ENCODE results near the gene ZNF285.
"Not testable (repeated sequence)": the region's sequence is repeated elsewhere in the genome, so short reads cannot be mapped to it uniquely, and the experiment has no call there.

The ZNF285 gene

DNA sequence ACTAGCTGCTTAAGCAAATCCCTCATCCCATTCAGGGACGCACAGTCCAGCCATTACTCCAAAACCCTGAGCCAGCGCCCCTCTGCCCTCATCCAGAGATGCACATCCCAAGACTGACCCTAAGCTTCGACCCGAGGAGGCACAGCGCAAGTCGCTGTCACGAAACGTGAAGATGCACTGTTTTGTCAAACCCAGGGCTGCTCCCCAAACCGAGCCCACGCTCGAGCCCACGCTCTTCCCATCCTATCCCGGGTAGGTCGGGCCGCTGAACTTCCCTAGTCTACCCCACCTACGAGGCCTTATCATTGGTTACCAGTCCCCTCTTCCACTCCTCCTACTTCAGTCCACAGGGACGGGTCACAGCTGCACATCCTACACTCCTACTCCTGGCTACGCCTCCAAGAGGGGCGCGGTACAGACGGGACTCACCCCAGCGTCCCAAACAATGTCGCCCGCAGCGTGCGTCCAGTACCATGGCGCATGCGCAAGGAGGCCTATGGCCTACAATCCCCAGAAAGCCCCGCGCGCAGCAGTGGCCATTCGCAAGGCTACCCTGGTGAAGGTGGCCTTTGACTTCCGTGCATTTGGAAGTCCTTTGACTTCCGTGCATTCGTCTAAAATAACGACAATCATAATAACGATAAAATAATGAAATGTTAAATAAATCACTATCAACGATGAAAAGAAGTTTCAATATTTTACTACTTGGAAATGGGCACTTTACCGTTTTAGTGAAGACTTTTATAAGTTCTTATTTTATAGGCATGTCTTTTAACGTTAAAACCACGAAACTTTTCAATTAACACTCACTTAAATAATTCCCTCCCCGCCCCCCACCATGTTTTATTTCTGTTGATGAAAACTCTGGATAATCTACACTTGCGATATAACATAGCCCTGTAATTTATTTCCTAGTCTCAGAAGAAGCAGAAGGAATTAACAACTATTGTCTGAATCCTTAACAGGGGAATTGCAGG lies at the start of gene ZNF285:
Gene ZNF285 (minus strand): TSS at position 470 of the 977 bp plus-strand sequence. CDS start 4,395 bp downstream, outside the sequence.
- Mint-ChIP-seq H3K27ac (peak within 1 kb of the TSS; percentile 79), H3K4me3 (peak within 1 kb of the TSS; percentile 91), H3K36me3 (peaks cover 26% of the 10 kb centered on the region), H3K4me1 (peaks cover 13% of the 10 kb centered on the region), H3K9me3 (peaks cover 16% of the 10 kb centered on the region), H3K27me3 (peaks cover 2% of the 10 kb centered on the region)

GRCh38 chr19:44447916-44448674 lies 46.7 kb upstream of the ZNF285 start, which contains the start of gene ZNF229:
ZNF229 (minus strand) TSS chr19:44448472; CDS start chr19:44442847, 5,625 bp downstream.
- Mint-ChIP-seq H3K4me1 (peaks cover 11% of the 10 kb centered on the region), H3K9me3 (peaks cover 57% of the 10 kb centered on the region), H3K36me3 (peaks cover 61% of the 10 kb centered on the region)

DNA sequence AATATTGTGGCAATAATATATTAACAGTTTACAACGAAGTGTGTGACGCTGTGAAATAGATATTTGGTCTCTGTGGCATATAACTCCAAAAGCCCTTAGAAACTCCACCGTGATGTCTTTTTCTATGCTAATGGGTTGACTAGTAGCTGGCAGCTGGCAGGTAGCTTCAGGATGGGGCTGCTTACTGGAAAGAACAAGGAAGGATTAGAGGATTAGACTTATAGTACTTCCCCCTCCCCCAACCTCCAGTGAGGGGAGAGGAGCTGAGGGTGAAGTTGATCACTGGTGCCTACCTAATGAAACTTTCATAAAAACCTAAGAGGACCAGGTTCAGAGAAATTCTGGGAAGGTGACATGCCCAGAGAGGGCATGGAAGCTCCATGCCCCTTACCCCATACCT lies 37.0 kb upstream of the ZNF285 start:
- Mint-ChIP-seq H3K4me1 (no peaks in the 10 kb centered on the region), H3K36me3 (peaks cover 38% of the 10 kb centered on the region)

More at GRCh38 chr19:44447916-44448674, 46.7 kb upstream of the ZNF285 start, which contains the start of gene ZNF229:
- Mint-ChIP-seq H3K27ac (peak within 1 kb of the TSS; percentile 17), H3K27me3 (peaks cover 7% of the 10 kb centered on the region), H3K4me3 (peak within 1 kb of the TSS; percentile 93)

GRCh38 chr19:44435441-44435840 lies 34.0 kb upstream of the ZNF285 start:
- H3K27me3 Mint-ChIP-seq, result no peaks in the 10 kb centered on the region
- peaks cover 39% of the 10 kb centered on the region for H3K36me3 Mint-ChIP-seq

More for the DNA sequence above, 37.0 kb upstream of the ZNF285 start:
- H3K27ac Mint-ChIP-seq, result no peak overlapping the region
- H3K27me3 Mint-ChIP-seq, result no peaks in the 10 kb centered on the region
- H3K4me3 Mint-ChIP-seq, result no peak overlapping the region
- H3K9me3 Mint-ChIP-seq, result peaks cover 37% of the 10 kb centered on the region

GRCh38 chr19:44430956-44431355 lies 29.5 kb upstream of the ZNF285 start:
- H3K36me3 Mint-ChIP-seq, result peaks cover 44% of the 10 kb centered on the region
- no peak overlapping the region for H3K4me3 Mint-ChIP-seq
- no peaks in the 10 kb centered on the region for H3K27me3 Mint-ChIP-seq
- H3K4me1 Mint-ChIP-seq, result no peaks in the 10 kb centered on the region
- no peak overlapping the region for H3K27ac Mint-ChIP-seq
- peaks cover 47% of the 10 kb centered on the region for H3K9me3 Mint-ChIP-seq

More at GRCh38 chr19:44435441-44435840, 34.0 kb upstream of the ZNF285 start:
- H3K9me3 Mint-ChIP-seq, result peaks cover 37% of the 10 kb centered on the region
- no peak overlapping the region for H3K4me3 Mint-ChIP-seq
- no peak overlapping the region for H3K27ac Mint-ChIP-seq
- no peaks in the 10 kb centered on the region for H3K4me1 Mint-ChIP-seq

DNA sequence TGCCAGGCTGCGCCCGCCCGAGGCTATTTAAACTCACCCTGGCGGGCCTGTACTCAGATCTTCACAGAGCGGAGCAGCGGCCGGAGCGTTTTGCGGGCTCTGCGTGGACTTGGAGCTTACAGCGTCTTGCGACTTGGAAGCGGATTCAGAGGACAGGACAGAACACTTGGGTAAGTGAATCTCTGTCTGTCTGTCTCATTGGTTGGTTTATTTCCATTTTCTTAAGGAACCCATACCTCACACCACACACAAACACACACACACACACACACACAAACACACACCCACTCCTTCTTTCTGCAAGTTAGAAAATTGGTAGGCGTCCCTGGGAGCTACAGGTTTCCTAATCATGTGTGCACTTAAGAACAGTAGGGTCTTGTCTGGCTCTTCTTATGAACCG lies 14.1 kb upstream of the ZNF285 start:
- Mint-ChIP-seq H3K9me3 (peaks cover 28% of the 10 kb centered on the region), H3K36me3 (peaks cover 12% of the 10 kb centered on the region)
- not testable (repeated sequence) for H3K4me1 Mint-ChIP-seq, H3K4me3 Mint-ChIP-seq, H3K27me3 Mint-ChIP-seq, H3K27ac Mint-ChIP-seq

- Mint-ChIP-seq H3K36me3 (peaks cover 59% of the 10 kb centered on the region), H3K9me3 (peaks cover 48% of the 10 kb centered on the region)
- H3K27me3 Mint-ChIP-seq, H3K4me3 Mint-ChIP-seq, H3K27ac Mint-ChIP-seq, H3K4me1 Mint-ChIP-seq: not testable (repeated sequence)
Observed at GRCh38 chr19:44389268-44389667, 12.1 kb downstream of the ZNF285 start.

DNA sequence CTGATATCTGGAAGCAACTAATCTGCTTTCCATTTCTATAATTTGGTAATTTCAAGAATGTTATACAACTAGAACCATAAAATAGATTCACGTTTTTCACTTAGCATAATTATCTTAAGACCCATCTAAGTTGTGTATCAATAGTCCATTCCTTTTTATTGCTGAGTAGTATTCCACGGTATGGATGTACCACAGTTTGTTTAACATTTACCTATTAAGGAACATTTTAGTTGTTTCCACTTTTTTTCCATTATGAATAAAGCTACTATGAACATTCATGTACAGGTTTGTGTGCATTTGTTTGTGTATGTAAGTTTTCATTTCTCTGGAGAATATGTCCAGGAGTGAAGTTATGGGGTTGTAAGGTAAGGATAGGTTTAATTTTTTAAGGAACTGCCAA lies 26.6 kb downstream of the ZNF285 start:
- Mint-ChIP-seq H3K27me3 (peaks cover 2% of the 10 kb centered on the region), H3K36me3 (peaks cover 10% of the 10 kb centered on the region), H3K4me3 (no peak overlapping the region), H3K27ac (no peak overlapping the region), H3K4me1 (no peaks in the 10 kb centered on the region), H3K9me3 (peaks cover 27% of the 10 kb centered on the region)

GRCh38 chr19:44371815-44372480 lies 29.5 kb downstream of the ZNF285 start:
- H3K4me1 Mint-ChIP-seq, result no peaks in the 10 kb centered on the region
- H3K27me3 Mint-ChIP-seq, result peaks cover 2% of the 10 kb centered on the region
- no peak overlapping the region for H3K27ac Mint-ChIP-seq
- H3K36me3 Mint-ChIP-seq, result peaks cover 10% of the 10 kb centered on the region
- H3K4me3 Mint-ChIP-seq, result no peak overlapping the region
- peaks cover 34% of the 10 kb centered on the region for H3K9me3 Mint-ChIP-seq

GRCh38 chr19:44367024-44367423 lies 34.4 kb downstream of the ZNF285 start:
- Mint-ChIP-seq H3K9me3 (peaks cover 46% of the 10 kb centered on the region), H3K27me3 (peaks cover 5% of the 10 kb centered on the region), H3K4me1 (no peaks in the 10 kb centered on the region), H3K36me3 (peaks cover 13% of the 10 kb centered on the region), H3K4me3 (no peak overlapping the region), H3K27ac (no peak overlapping the region)

DNA sequence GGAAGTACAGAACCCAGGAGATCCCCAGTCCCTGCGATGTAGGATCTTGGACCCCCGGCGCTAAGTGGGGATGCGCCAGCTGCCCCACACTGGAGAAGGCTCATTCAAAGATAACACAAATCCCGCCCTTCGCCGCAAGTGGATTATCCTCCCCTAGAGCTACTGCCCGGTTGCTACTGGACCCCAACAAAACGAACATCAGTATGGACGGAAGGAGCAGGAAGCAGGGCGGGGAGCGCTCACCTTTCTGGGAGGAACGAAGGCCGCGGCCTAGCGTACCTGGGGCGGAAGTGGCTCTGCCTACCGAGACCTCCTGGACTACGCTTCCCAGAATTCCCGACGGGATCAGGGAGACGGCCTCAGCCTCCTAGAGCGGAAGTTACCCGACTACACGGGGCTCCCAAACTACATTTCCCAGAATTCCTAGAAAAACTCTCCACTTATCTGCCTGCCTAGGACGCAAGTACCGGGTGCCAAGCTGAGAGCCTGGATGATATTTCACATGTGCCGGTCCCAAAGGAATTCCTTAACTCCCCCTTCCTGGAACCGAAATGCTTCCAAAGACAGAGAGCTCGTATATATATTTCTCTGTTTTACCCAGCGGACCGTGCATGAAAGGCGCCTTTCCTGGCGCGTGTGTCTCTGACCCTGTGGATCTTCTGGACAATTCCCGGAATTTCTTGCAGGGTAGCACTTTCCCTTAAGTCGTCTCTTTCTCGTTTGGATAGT lies 44.9 kb downstream of the ZNF285 start, which contains the start of gene ZNF112:
Gene ZNF112 (minus strand): TSS at position 298 of the 729 bp plus-strand sequence. CDS start 16,141 bp downstream, outside the sequence.
- peaks cover 51% of the 10 kb centered on the region for H3K9me3 Mint-ChIP-seq
- H3K36me3 Mint-ChIP-seq, result peaks cover 16% of the 10 kb centered on the region
- peaks cover 15% of the 10 kb centered on the region for H3K27me3 Mint-ChIP-seq
- H3K4me3 Mint-ChIP-seq, result peak within 1 kb of the TSS; percentile 68
- peaks cover 5% of the 10 kb centered on the region for H3K4me1 Mint-ChIP-seq
- no peak within 1 kb of the TSS for H3K27ac Mint-ChIP-seq

GRCh38 chr19:44346556-44346955 lies 54.9 kb downstream of the ZNF285 start:
- peaks cover 1% of the 10 kb centered on the region for H3K27me3 Mint-ChIP-seq
- H3K4me1 Mint-ChIP-seq, result no peaks in the 10 kb centered on the region
- H3K9me3 Mint-ChIP-seq, result peaks cover 33% of the 10 kb centered on the region
- H3K4me3 Mint-ChIP-seq, result no peak overlapping the region
- no peak overlapping the region for H3K27ac Mint-ChIP-seq
- H3K36me3 Mint-ChIP-seq, result peaks cover 5% of the 10 kb centered on the region

DNA sequence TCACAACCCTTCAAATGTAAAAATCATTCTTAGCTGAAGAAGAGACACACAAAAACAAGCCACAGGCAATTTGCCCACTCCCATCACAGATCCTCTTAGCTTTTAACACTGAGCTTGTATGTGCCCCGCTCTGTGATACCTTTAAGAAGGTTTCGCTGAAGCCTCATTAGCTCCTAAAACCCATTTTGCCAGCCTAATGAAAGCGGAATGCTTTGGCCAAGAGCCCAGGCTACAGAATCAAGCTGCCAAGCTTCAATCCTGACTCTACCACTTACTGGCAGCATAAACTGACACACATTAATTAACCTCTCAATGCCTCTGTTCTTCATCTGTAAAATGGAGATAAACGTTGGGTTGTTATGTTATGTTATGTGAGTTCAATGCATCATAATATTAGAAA lies 55.4 kb downstream of the ZNF285 start:
- no peak overlapping the region for H3K4me3 Mint-ChIP-seq
- peaks cover 5% of the 10 kb centered on the region for H3K36me3 Mint-ChIP-seq
- H3K27ac Mint-ChIP-seq, result no peak overlapping the region
- peaks cover 34% of the 10 kb centered on the region for H3K9me3 Mint-ChIP-seq
- peaks cover 1% of the 10 kb centered on the region for H3K27me3 Mint-ChIP-seq
- no peaks in the 10 kb centered on the region for H3K4me1 Mint-ChIP-seq

GRCh38 chr19:44344255-44344654 lies 57.2 kb downstream of the ZNF285 start:
- H3K27ac Mint-ChIP-seq, result no peak overlapping the region

More at GRCh38 chr19:44344255-44344654, 57.2 kb downstream of the ZNF285 start:
- Mint-ChIP-seq H3K36me3 (peaks cover 8% of the 10 kb centered on the region), H3K9me3 (peaks cover 27% of the 10 kb centered on the region), H3K4me3 (no peak overlapping the region), H3K4me1 (no peaks in the 10 kb centered on the region), H3K27me3 (no peaks in the 10 kb centered on the region)
